DMS114 treated with DMSO at 0.1 percent for 48 hours (cell line): Measurements from ENCODE around the gene TMEM186.
A peak's percentile ranks its signal among the peaks of the same experiment; 100 is the strongest.
"Not testable (repeated sequence)": the region's sequence is repeated elsewhere in the genome, so short reads cannot be mapped to it uniquely, and the experiment has no call there.

Source experiments
- DNase-seq: peaks from one replicate; lab custom pipeline; 2025; ENCODE audit not compliant: unreplicated experiment; lab: John Stamatoyannopoulos, UW

The TMEM186 gene, protein sequence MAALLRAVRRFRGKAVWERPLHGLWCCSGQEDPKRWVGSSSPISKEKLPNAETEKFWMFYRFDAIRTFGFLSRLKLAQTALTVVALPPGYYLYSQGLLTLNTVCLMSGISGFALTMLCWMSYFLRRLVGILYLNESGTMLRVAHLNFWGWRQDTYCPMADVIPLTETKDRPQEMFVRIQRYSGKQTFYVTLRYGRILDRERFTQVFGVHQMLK

DNA sequence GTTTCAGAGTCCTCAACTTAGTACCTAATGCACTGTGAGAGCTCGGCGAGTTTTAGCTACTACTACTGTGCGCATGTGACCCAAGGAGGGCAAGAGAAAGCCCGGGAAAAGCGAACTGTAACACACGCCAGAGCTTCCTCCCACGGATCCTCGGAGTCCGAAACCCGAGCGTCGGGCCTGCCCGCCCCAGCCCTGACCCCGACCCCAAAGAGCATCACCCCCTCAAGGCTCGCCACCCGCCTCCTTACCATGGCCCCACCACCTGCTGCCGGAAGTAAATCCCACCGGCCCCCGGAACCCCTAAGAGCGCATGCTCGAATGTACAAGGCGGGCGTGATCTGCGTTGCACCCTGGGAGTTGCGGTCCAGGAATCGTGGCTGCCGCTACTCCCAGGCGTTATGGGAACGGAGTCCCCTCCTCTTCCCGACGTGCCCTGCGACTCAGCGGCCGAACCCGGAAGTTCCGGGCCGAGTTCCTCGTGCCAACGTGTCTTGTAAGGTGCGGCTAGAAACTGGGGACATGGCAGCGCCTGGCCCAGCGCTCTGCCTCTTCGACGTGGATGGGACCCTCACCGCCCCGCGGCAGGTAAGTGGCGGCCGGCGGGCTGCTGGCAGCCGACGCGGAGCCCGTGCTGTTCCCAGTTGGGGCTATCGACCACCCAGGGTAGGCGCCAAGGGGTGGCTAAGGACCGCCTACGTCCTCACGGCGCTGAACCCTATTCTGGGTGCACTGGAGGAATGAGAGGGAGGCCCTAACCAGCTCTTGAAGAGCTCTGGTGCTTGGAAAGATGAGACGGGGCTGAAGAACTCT is at the start of gene TMEM186, which contains the start of gene PMM2:
Gene TMEM186, minus strand, starts transcription at position 276 of the 810 bp plus-strand sequence. Its CDS starts 25 bp downstream, at position 251.
Gene PMM2, plus strand, starts transcription at position 476 of the 810 bp plus-strand sequence. Its CDS starts 44 bp downstream, at position 520.
- DNase-seq: peak; percentile 93

GRCh38 chr16:8847145-8847544 is 49.7 kb upstream of the TMEM186 start:
- no peak for DNase-seq

DNA sequence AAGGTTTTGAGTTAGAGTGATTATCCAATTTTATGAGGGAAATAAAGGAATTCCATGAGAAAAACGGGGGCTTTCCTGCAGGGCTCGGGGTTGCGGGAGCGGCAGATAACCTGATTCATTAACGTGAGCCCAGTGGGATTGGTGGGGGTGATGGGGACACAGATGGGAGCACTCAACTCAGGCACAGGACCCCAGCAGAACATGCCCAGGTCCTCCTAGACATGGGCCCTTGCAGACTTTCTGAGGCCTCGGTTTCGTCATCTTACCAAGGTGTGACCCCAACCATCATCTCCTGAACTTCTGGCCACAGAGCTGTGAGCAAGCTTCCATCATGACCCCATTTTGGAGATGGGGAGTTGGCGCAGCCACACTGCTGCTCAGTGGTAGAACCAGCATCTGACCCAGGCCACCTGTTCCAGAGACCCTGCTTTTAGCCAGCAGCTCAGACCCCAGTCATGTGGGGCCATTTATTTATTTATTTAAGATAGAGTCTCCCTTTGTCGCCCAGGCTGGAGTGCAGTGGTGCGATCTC is 49.0 kb upstream of the TMEM186 start:
- no peak for DNase-seq

- no peak for DNase-seq
Measured at GRCh38 chr16:8845699-8846298, 48.4 kb upstream of the TMEM186 start.

- DNase-seq: not testable (repeated sequence)
Measured at GRCh38 chr16:8843296-8843695, 45.9 kb upstream of the TMEM186 start.

DNA sequence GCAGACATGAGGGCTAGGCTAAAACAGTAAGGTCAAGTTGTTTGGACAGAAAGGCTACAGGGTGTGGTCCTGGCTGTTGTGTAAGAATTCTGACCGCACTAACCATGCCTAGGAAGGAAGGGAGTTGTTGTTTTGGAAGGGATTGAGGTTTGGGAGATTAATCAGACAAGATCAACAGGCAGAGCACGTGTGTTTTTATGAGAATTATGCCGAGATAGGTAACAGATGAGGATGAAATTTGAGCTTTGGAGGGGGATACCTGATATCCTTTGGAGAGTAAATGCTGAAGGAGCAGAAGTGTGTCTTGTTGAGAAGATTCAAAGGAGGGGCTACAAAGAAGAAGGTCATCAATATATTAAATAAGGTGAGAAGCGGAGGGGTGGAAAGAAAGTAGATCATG is 44.6 kb upstream of the TMEM186 start:
- DNase-seq: not testable (repeated sequence)

GRCh38 chr16:8837594-8837993 is 40.2 kb upstream of the TMEM186 start:
- DNase-seq: not testable (repeated sequence)

DNA sequence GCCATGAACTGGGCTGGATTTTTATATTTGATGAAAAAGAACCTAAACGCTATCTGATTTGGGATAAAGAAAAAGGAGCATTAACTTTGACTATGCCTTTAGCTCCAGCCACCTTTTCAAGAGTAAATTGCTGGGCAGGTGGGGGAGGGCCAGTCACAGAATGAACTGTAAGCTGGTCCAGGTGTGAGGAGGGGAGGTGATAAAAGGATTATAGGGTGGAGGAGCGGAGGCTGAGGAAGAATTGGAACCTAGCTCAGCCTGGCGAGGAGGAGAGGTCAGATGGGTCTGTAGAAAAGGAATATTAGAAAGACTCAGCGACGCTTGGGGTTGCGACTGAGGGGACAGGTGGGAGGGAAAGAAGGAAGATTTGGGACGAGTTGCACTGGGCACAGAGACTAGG is 39.4 kb upstream of the TMEM186 start:
- DNase-seq: not testable (repeated sequence)

DNA sequence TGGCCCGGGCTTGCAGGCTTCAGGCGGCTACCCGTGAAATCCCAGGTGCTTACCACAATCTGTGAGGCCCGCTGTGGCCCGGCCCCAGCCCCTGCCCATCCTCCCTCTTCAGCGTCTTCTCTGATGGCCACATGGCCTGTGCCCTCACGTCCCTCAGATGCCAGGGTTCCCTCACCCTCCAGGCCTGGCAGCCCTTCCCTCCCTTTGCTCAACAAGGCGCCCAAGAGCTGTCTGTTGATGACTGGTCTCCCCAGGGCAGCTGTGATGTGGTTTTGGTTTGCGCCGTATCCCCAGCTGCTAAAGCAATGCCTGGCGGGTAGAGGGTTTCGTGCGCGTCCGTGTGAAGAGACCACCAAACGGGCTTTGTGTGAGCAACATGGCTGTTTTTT is 35.3 kb upstream of the TMEM186 start:
- DNase-seq: no peak

DNA sequence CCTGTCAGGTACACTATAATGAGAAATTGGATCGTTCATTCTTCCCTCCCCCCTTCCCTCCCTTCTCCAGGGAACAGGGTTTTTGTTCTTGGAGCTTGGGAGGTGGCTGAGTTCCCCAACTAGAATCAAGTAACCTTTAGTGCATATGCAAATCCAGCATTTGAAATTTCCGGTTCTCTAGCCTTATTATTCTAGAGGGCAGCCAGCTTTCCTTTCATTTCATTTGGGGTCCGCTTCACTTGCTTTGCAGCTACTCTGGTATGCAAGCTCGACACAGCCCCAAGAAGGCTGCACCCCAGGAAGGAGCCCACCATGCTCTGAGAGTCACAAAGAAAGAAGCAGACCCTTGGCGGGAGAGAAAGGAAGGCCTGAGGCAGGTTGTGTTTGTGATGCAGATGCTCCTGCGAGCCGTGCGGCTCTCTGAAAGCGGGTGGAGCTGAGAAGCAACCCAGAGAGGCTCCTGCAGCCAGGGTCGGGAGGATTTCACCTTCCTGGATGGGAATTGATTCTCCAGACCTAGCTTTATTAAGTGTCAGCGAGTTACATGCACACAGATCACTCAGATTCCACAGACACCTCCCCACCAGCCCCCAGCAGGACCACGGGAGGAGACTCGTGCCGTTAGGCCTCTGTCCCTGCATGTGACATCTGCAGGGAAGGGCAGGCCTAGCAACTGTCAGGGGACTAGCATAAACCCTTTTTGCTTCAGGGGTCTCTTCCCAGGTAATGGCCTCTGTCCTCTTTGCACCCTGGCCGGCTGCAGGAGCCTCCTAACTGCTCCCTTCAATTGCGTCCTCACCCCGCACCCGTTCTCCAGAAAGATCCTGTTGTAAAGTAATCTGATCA is 34.7 kb upstream of the TMEM186 start:
- DNase-seq: no peak

GRCh38 chr16:8831450-8831849 is 34.0 kb upstream of the TMEM186 start:
- no peak for DNase-seq

DNA sequence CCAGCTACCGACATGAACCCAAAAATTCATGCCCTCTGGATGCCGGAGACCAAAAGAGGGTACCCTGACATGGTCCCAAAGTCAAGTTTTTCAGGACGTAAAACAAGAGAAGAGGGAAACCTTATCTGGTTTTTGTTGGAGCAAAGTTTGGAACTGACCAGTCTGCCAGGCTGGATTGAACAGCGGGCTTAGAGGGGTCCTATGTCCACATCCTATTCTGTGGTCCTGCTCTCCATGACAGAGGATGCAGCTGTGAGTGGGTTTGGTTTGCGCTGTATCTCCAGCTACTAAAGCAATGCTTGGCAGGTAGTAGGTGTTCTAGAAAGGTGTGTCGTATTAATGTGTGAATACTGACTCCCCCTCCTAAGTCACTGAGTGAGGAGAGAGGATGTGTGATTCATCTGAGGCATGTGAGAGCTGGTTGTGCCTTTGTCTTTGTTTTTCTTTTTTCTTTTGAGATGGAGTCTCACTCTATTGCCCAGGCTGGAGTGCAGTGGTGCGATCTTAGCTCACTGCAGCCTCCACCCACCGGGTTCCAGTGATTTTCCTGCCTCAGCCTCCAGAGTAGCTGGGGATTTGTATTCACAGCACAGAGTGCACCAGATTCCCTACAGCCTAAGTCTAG is 31.2 kb upstream of the TMEM186 start:
- no peak for DNase-seq

GRCh38 chr16:8826278-8826879 is 28.9 kb upstream of the TMEM186 start:
- no peak for DNase-seq

GRCh38 chr16:8822403-8822802 is 25.0 kb upstream of the TMEM186 start:
- DNase-seq: no peak

DNA sequence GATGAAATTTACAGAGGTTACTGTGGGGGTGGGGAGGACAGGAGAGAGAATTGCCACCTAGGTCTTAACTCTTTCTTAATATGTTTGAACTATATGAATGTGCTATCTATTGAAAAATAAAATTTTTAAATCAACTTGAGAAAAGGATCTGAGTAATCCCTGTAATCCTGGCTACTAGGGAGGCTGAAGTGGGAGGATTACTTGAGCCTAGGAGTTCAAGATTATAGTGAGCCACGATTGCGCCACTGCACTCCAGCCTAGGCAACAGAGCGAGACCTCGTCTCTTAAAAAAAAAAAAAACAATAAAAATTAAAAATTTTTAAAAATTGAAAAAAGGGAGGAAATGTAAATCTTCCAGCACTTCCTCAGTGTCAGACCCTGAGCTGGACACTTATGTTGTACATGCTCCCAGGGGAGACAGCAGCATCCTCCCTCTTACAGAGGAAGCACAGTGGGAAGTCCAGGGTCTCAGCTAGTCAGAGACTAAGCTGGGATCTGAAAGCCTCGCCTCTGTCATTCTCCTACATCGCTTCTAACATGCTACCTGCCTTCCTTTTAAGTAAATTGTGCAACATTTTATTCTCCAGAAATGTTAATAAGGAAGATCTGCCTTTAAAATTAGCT is 22.1 kb upstream of the TMEM186 start:
- DNase-seq: no peak

GRCh38 chr16:8818504-8819270 is 21.2 kb upstream of the TMEM186 start:
- DNase-seq: no peak

DNA sequence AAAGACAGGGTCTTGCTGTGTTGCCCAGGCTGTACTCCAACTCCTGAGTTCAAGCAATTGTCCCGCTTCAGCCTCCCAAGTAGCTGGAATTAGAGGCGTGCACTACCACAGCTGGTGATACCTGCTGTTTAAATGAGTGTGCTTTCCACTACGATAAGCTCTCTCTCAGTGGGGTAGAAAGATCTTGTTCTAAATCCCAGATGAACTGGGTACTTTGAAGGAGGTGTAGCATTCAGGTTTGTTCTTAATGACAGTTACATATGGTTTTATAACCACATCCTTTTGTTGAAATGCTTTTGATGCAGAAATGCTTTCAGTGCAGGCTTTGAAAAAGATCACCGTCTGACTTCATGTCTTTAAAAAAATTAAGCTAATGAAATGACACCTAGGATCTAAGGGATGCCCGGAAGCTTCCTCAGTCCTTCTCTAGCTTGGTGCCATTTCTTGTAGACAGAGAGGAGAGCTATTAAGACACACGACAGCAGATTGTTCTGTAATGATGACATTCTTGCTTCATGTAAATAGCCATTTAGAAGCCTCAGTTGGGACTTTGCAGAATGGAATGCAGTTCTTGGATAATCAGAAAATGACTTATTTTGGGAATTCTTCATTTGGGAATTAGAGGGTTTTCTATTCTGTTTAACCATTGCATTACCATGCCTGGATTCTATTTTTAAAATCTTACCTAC is 19.7 kb upstream of the TMEM186 start:
- no peak for DNase-seq
